ENCODE results near the gene MITF.

- TF ChIP-seq POLR2A (IDR thresholded peaks at IDR 0.05; ENCODE audit: low read length): no peak
- TF ChIP-seq GATA1 (IDR thresholded peaks at IDR 0.05; ENCODE audit: low read depth, low read length): no peak
Measured at GRCh38 chr3:69896095-69896494, 156.8 kb downstream of the MITF start.
